ENCODE results near the gene CEACAM3. TPM values are rescaled to one million over a fixed set of nuclear protein-coding genes. Genes with fewer than 3 reads are reported as not detected.
A peak's percentile ranks its signal among the peaks of the same experiment; 100 is the strongest.

CEACAM3 gene
- total RNA-seq, 4 donors from 2014 or later = 0.26 TPM; not detected in 3

- no peaks in the 10 kb centered on the region for H3K9me3 ChIP-seq
- TF ChIP-seq POLR2AphosphoS5 (IDR thresholded peaks at IDR 0.05) = no peak
- TF ChIP-seq CTCF (IDR thresholded peaks at IDR 0.05) = no peak
- no peak for TF ChIP-seq EP300 (IDR thresholded peaks at IDR 0.05)
- no peak for TF ChIP-seq POLR2A (IDR thresholded peaks at IDR 0.05; ENCODE audit: low read depth)
- intact Hi-C loops (cut with DNase I) = no loop called here
- no peaks in the 10 kb centered on the region for H3K4me1 ChIP-seq
- DNase-seq (ENCODE audit: extremely low spot score) = no peak
- no peak overlapping the region for H3K4me3 ChIP-seq
- WGBS = 43% methylated on average over 4 of the region's 5 CpGs
- peaks cover 0 to 48% (median under 1%) of the 10 kb centered on the region in 4 donors for H3K27me3 ChIP-seq
- no peak overlapping the region for H3K27ac ChIP-seq (replicated peaks in 1 of 4)
- no peaks in the 10 kb centered on the region for H3K36me3 ChIP-seq
Observed at GRCh38 chr19:41850381-41850780, 54.0 kb downstream of the CEACAM3 start.

- no peak for DNase-seq (ENCODE audit: extremely low spot score)
Observed at GRCh38 chr19:41851456-41851855, 55.1 kb downstream of the CEACAM3 start.

GRCh38 chr19:41853344-41853743 is 57.0 kb downstream of the CEACAM3 start:
- TF ChIP-seq CTCF (IDR thresholded peaks at IDR 0.05) = no peak
- no peak for TF ChIP-seq EP300 (IDR thresholded peaks at IDR 0.05)
- no peak for TF ChIP-seq POLR2A (IDR thresholded peaks at IDR 0.05; ENCODE audit: low read depth)
- TF ChIP-seq POLR2AphosphoS5 (IDR thresholded peaks at IDR 0.05) = no peak
- peaks cover 0 to 40% (median 1%) of the 10 kb centered on the region in 4 donors for H3K27me3 ChIP-seq
- 64% methylated on average over 2 of the region's 2 CpGs for WGBS
- H3K4me3 ChIP-seq = no peak overlapping the region
- intact Hi-C loops (cut with DNase I) = no loop called here
- H3K9me3 ChIP-seq = no peaks in the 10 kb centered on the region
- H3K27ac ChIP-seq (replicated peaks in 1 of 4) = no peak overlapping the region
- DNase-seq (ENCODE audit: extremely low spot score) = no peak
- H3K36me3 ChIP-seq = no peaks in the 10 kb centered on the region
- no peaks in the 10 kb centered on the region for H3K4me1 ChIP-seq

More at GRCh38 chr19:41851456-41851855, 55.1 kb downstream of the CEACAM3 start:
- no peak for TF ChIP-seq CTCF (IDR thresholded peaks at IDR 0.05)
- no peak for TF ChIP-seq POLR2A (IDR thresholded peaks at IDR 0.05; ENCODE audit: low read depth)
- TF ChIP-seq POLR2AphosphoS5 (IDR thresholded peaks at IDR 0.05) = no peak
- TF ChIP-seq EP300 (IDR thresholded peaks at IDR 0.05) = no peak
- 24% methylated on average over 4 of the region's 4 CpGs for WGBS
- no peak overlapping the region for H3K27ac ChIP-seq (replicated peaks in 1 of 4)
- peaks cover 0 to 46% (median 1%) of the 10 kb centered on the region in 4 donors for H3K27me3 ChIP-seq
- H3K9me3 ChIP-seq = no peaks in the 10 kb centered on the region
- H3K4me3 ChIP-seq = no peak overlapping the region
- H3K4me1 ChIP-seq = no peaks in the 10 kb centered on the region
- intact Hi-C loops (cut with DNase I) = no loop called here
- no peaks in the 10 kb centered on the region for H3K36me3 ChIP-seq

GRCh38 chr19:41853768-41854167 is 57.4 kb downstream of the CEACAM3 start:
- 45% methylated on average over 2 of the region's 2 CpGs for WGBS
- H3K27ac ChIP-seq (replicated peaks in 1 of 4) = no peak overlapping the region
- no peaks in the 10 kb centered on the region for H3K36me3 ChIP-seq
- TF ChIP-seq EP300 (IDR thresholded peaks at IDR 0.05) (no peak), POLR2AphosphoS5 (IDR thresholded peaks at IDR 0.05) (no peak), POLR2A (IDR thresholded peaks at IDR 0.05; ENCODE audit: low read depth) (no peak), CTCF (IDR thresholded peaks at IDR 0.05) (no peak)
- H3K4me1 ChIP-seq = peaks cover 0 to under 1% (median 0%) of the 10 kb centered on the region in 4 donors
- peaks cover 0 to 35% (median 1%) of the 10 kb centered on the region in 4 donors for H3K27me3 ChIP-seq
- H3K9me3 ChIP-seq = no peaks in the 10 kb centered on the region
- intact Hi-C loops (cut with DNase I) = no loop called here
- no peak for DNase-seq (ENCODE audit: extremely low spot score)
- H3K4me3 ChIP-seq = no peak overlapping the region

GRCh38 chr19:41859213-41859617 is 62.8 kb downstream of the CEACAM3 start:
- WGBS = 5% methylated on average over 8 of the region's 8 CpGs
- Histone ChIP-seq H3K4me1 (peaks cover 29 to 45% (median 39%) of the 10 kb centered on the region in 4 donors), H3K9me3 (no peaks in the 10 kb centered on the region), H3K4me3 (peak overlapping the region; percentile 71 to 99 (median 88)), H3K27me3 (peaks cover 0 to 9% (median 1%) of the 10 kb centered on the region in 4 donors), H3K36me3 (peaks cover 11 to 34% (median 32%) of the 10 kb centered on the region in 4 donors), H3K27ac (replicated peaks in 1 of 4) (peak overlapping the region; percentile 92 to 96 (median 94))
- intact Hi-C loops (cut with DNase I) = no loop called here
- peak in 1 of 3 experiments; percentile 46 for TF ChIP-seq CTCF (IDR thresholded peaks at IDR 0.05)
- no peak for TF ChIP-seq EP300 (IDR thresholded peaks at IDR 0.05)
- no peak for DNase-seq (ENCODE audit: extremely low spot score)

All from esophagus muscularis mucosa (tissue), 4 donors.